Activated T-cell treated with anti-CD3 and anti-CD28 coated beads, Interleukin-2, amount 50 U/mL, for 24 hours (primary cell): ENCODE results near the gene COL6A6.

ENCODE experiments used
- DNase-seq: peaks from one replicate; pipeline ENCODE4 v3.0.0-alpha.2; 2020
- H3K27ac Mint-ChIP-seq: 2 replicates; pipeline ENCODE4 v1.8.0; 2020; ENCODE audit warnings: mild to moderate bottlenecking, mixed read lengths
- H3K27me3 Mint-ChIP-seq: 2 replicates; pipeline ENCODE4 v1.8.0; 2020; ENCODE audit warnings: mixed read lengths
- H3K36me3 Mint-ChIP-seq: 2 replicates; pipeline ENCODE4 v1.8.0; 2020; ENCODE audit warnings: low read depth, mixed read lengths
- H3K4me1 Mint-ChIP-seq: 2 replicates; pipeline ENCODE4 v1.8.0; 2020; ENCODE audit warnings: low read depth, mixed read lengths
- H3K4me3 Mint-ChIP-seq: 2 replicates; pipeline ENCODE4 v1.8.0; 2020; ENCODE audit warnings: mild to moderate bottlenecking, moderate library complexity, mixed read lengths
- H3K9me3 Mint-ChIP-seq: 2 replicates; pipeline ENCODE4 v1.8.0; 2020; ENCODE audit warnings: mixed read lengths

COL6A6 gene

GRCh38 chr3:130558366-130558765 lies 41.4 kb downstream of the COL6A6 start:
- peaks cover 29% of the 10 kb centered on the region for H3K27me3 Mint-ChIP-seq
- H3K27ac Mint-ChIP-seq: no peak overlapping the region
- H3K4me1 Mint-ChIP-seq: no peaks in the 10 kb centered on the region
- no peak for DNase-seq
- no peaks in the 10 kb centered on the region for H3K36me3 Mint-ChIP-seq
- H3K4me3 Mint-ChIP-seq: no peak overlapping the region
- H3K9me3 Mint-ChIP-seq: peaks cover 5% of the 10 kb centered on the region

GRCh38 chr3:130565224-130565623 lies 48.2 kb downstream of the COL6A6 start:
- DNase-seq: no peak
- Mint-ChIP-seq H3K4me3 (no peak overlapping the region), H3K4me1 (no peaks in the 10 kb centered on the region), H3K27me3 (peaks cover 15% of the 10 kb centered on the region), H3K27ac (no peak overlapping the region), H3K36me3 (no peaks in the 10 kb centered on the region), H3K9me3 (no peaks in the 10 kb centered on the region)
